H1 (cell line): ENCODE data around the gene SLC38A2. TPM values are rescaled to one million over a fixed set of nuclear protein-coding genes. Genes with fewer than 3 reads are reported as not detected.

Experiments used
- CTCF ChIA-PET: fragments of 300-600 bp; sonication (Branson Sonifier 250); formaldehyde crosslinking; loops from one replicate; lab custom pipeline; 2021; ENCODE audit not compliant: partially characterized antibody; lab: Charles Lee
- POLR2A ChIA-PET: fragments of 300-600 bp; sonication (Branson Sonifier 250); formaldehyde crosslinking; loops from one replicate; lab custom pipeline; 2021; ENCODE audit warnings: inconsistent platforms; ENCODE audit not compliant: partially characterized antibody; lab: Charles Lee
- DNase-seq, 2 experiments: peaks; one replicate each; pipeline versions ENCODE4 v3.0.0 to v3.0.0-alpha.2; 2010 to 2022; ENCODE audit warnings: low spot score in 2 of 2, low read depth in 1 of 2, mixed read lengths in 1 of 2
- FAIRE-seq: peaks from 2 replicates; lab custom pipeline; 2011; peaks lifted over from hg19 to GRCh38; lab: Jason Lieb, UNC
- H2AFZ ChIP-seq: 2 replicates; pipeline ENCODE4 v1.8.1; 2012; ENCODE audit warnings: low read length, inconsistent platforms
- H2AK5ac ChIP-seq: 2 replicates; pipeline ENCODE4 v1.6.1; 2013; ENCODE audit warnings: low read depth, low read length
- H2BK120ac ChIP-seq: replicated peaks from 2 replicates; pipeline ENCODE3; 2013; ENCODE audit warnings: low read depth, low read length, inconsistent platforms
- H2BK12ac ChIP-seq: 2 replicates; pipeline ENCODE4 v1.6.1; 2013; ENCODE audit warnings: low read depth, low read length
- H2BK15ac ChIP-seq: 2 replicates; pipeline ENCODE4 v1.6.1; 2013; ENCODE audit warnings: low read length
- H2BK20ac ChIP-seq: 2 replicates; pipeline ENCODE4 v1.6.1; 2013; ENCODE audit warnings: low read length
- H2BK5ac ChIP-seq: 2 replicates; pipeline ENCODE4 v1.6.1; 2013; ENCODE audit warnings: low read depth, low read length
- H3K14ac ChIP-seq: 2 replicates; pipeline ENCODE4 v1.6.1; 2013; ENCODE audit warnings: inconsistent platforms; ENCODE audit not compliant: insufficient read length
- H3K18ac ChIP-seq: 2 replicates; pipeline ENCODE4 v1.6.1; 2013; ENCODE audit warnings: low read length; ENCODE audit errors: extremely low read depth
- H3K23ac ChIP-seq: 2 replicates; pipeline ENCODE4 v1.6.1; 2013; ENCODE audit warnings: inconsistent platforms; ENCODE audit not compliant: insufficient read length
- H3K23me2 ChIP-seq: 2 replicates; pipeline ENCODE4 v1.6.1; 2013; ENCODE audit warnings: low read depth, low read length
- H3K27ac ChIP-seq: 2 replicates; pipeline ENCODE4 v1.6.1; 2011; ENCODE audit warnings: low read depth, low read length, inconsistent platforms
- H3K27me3 ChIP-seq, 4 experiments: replicated peaks in 1 of 4; 1 replicate in 1 of 4; 2 replicates in 3 of 4; pipeline versions ENCODE4 v1.6.1 to v1.8.1; 2011 to 2013; ENCODE audit warnings: low read length in 3 of 4, mild to moderate bottlenecking in 3 of 4, inconsistent platforms in 2 of 4, mixed read lengths in 2 of 4, moderate library complexity in 1 of 4; ENCODE audit not compliant: control insufficient read depth in 3 of 4, insufficient read depth in 3 of 4; ENCODE audit errors: extremely low read depth in 1 of 4
- H3K36me3 ChIP-seq, 4 experiments: 2 replicates each; pipeline versions ENCODE4 v1.6.1 to v1.8.1; 2011 to 2013; ENCODE audit warnings: mild to moderate bottlenecking in 4 of 4, low read length in 3 of 4, moderate library complexity in 2 of 4, control low read depth in 1 of 4, inconsistent platforms in 1 of 4; ENCODE audit not compliant: insufficient read depth in 4 of 4, control insufficient read depth in 2 of 4
- H3K4ac ChIP-seq: replicated peaks from 2 replicates; pipeline ENCODE3; 2013; ENCODE audit warnings: low read length, low read depth, mixed read lengths, inconsistent platforms; ENCODE audit not compliant: insufficient read length
- H3K4me1 ChIP-seq, 4 experiments: replicated peaks in 1 of 4; 1 replicate in 1 of 4; 2 replicates in 3 of 4; pipeline versions ENCODE4 v1.6.1 to v1.8.1; 2011 to 2013; ENCODE audit warnings: low read length in 3 of 4, inconsistent platforms in 2 of 4, mixed read lengths in 1 of 4; ENCODE audit not compliant: insufficient read depth in 4 of 4, control insufficient read depth in 3 of 4
- H3K4me2 ChIP-seq, 2 experiments: 2 replicates each; pipeline versions ENCODE4 v1.6.1 to v1.8.1; 2011 to 2013; ENCODE audit warnings: low read depth in 2 of 2, low read length in 2 of 2, control low read depth in 1 of 2, inconsistent platforms in 1 of 2, mild to moderate bottlenecking in 1 of 2; ENCODE audit not compliant: insufficient read depth in 1 of 2
- H3K4me3 ChIP-seq, 4 experiments: fragments of 200-600, 300-600 bp in 1 of 4; sonication (generic), shearing (Covaris generic), sonication (Bioruptor Twin) in 1 of 4; 2 replicates each; pipeline versions ENCODE4 v1.5.1 to v1.8.1; 2011 to 2016; ENCODE audit warnings: low read length in 4 of 4, low read depth in 3 of 4, control low read depth in 2 of 4, inconsistent platforms in 2 of 4, mild to moderate bottlenecking in 2 of 4, mixed read lengths in 1 of 4, moderate library complexity in 1 of 4; ENCODE audit not compliant: insufficient read depth in 2 of 4; ENCODE audit errors: extremely low read depth in 1 of 4
- H3K56ac ChIP-seq: replicated peaks from 2 replicates; pipeline ENCODE3; 2013; ENCODE audit warnings: low read depth, mild to moderate bottlenecking, mixed read lengths, low read length, inconsistent platforms; ENCODE audit not compliant: insufficient read length
- H3K79me1 ChIP-seq: 2 replicates; pipeline ENCODE4 v1.6.1; 2013; ENCODE audit warnings: low read depth, low read length, control low read depth
- H3K79me2 ChIP-seq, 2 experiments: 2 replicates each; pipeline versions ENCODE4 v1.6.1 to v1.8.1; 2012 to 2013; ENCODE audit warnings: low read length in 2 of 2, mild to moderate bottlenecking in 2 of 2, inconsistent platforms in 1 of 2; ENCODE audit not compliant: insufficient read depth in 2 of 2, control insufficient read depth in 1 of 2
- H3K9ac ChIP-seq, 4 experiments: replicated peaks in 1 of 4; 1 replicate in 1 of 4; 2 replicates in 3 of 4; pipeline versions ENCODE4 v1.6.1 to v1.8.1; 2011 to 2013; ENCODE audit warnings: low read depth in 3 of 4, low read length in 3 of 4, control low read depth in 2 of 4, mild to moderate bottlenecking in 2 of 4, moderate library complexity in 2 of 4, inconsistent platforms in 1 of 4; ENCODE audit errors: extremely low read depth in 1 of 4
- H3K9me3 ChIP-seq, 2 experiments: 2 replicates each; pipeline versions ENCODE4 v1.6.1 to v1.8.1; 2012 to 2013; ENCODE audit warnings: mild to moderate bottlenecking in 2 of 2, moderate library complexity in 2 of 2, control low read depth in 1 of 2, inconsistent platforms in 1 of 2, low read depth in 1 of 2, low read length in 1 of 2, mixed read lengths in 1 of 2; ENCODE audit not compliant: insufficient read depth in 2 of 2
- H4K20me1 ChIP-seq, 2 experiments: replicated peaks in 1 of 2; 2 replicates each; pipeline versions ENCODE3 to v1.8.1; 2011 to 2013; ENCODE audit warnings: inconsistent platforms in 2 of 2, low read length in 2 of 2, mild to moderate bottlenecking in 1 of 2; ENCODE audit not compliant: insufficient read depth in 2 of 2, control insufficient read depth in 1 of 2
- H4K5ac ChIP-seq: 2 replicates; pipeline ENCODE4 v1.6.1; 2013; ENCODE audit warnings: low read length, low read depth, mixed read lengths, inconsistent platforms; ENCODE audit not compliant: insufficient read length
- H4K8ac ChIP-seq: 2 replicates; pipeline ENCODE4 v1.8.0; 2013; ENCODE audit warnings: mild to moderate bottlenecking, moderate library complexity, low read length, inconsistent platforms; ENCODE audit not compliant: insufficient read depth; ENCODE audit errors: extremely low read depth
- H4K91ac ChIP-seq: replicated peaks from 2 replicates; pipeline ENCODE3; 2013; ENCODE audit warnings: low read length, mixed read lengths, inconsistent platforms; ENCODE audit not compliant: insufficient read length
- CREB1 ChIP-seq: IDR thresholded peaks from 2 replicates; pipeline ENCODE4 v1.6.1; 2012; ENCODE audit warnings: inconsistent platforms
- POLR2A ChIP-seq, 2 experiments: IDR thresholded peaks; 1 replicate in 1 of 2; 2 replicates in 1 of 2; pipeline ENCODE4 v1.6.1; 2011; ENCODE audit warnings: low read depth in 2 of 2, low read length in 2 of 2, mild to moderate bottlenecking in 2 of 2; ENCODE audit errors: control extremely low read depth in 1 of 2
- WGBS, 2 experiments: shearing (Covaris generic) in 1 of 2; methylation state at CpG; one replicate each; pipeline versions ENCODE4 v1.1.6 to v1.1.7; 2013 to 2015; ENCODE audit warnings: low lambda C conversion rate in 2 of 2, mixed read lengths in 2 of 2, inconsistent platforms in 1 of 2, low coverage in 1 of 2, missing lambda C conversion rate in 1 of 2; ENCODE audit not compliant: insufficient replicate concordance in 2 of 2, insufficient coverage in 1 of 2, insufficient read length in 1 of 2; ENCODE audit errors: extremely low coverage in 1 of 2, missing lambda C conversion rate in 1 of 2; 5-methylcytosine and 5-hydroxymethylcytosine counted together
- polyA plus RNA-seq, 7 experiments: library from polyadenylated mRNA; depleted of rRNA in 3 of 7; stranded (reverse) in 5 of 7; unstranded in 2 of 7; fragments of >200 nt in 5 of 7; fragments of 200-250 nt in 2 of 7; gene quantifications; 1 replicate in 5 of 7; 2 replicates in 1 of 7; 4 replicates in 1 of 7; pipeline versions ENCODE4 v1.2.1 to v1.2.3, GENCODE V29; 2011 to 2013; ENCODE audit warnings: missing spikeins in 2 of 7, mixed read lengths in 2 of 7
- total RNA-seq: library from RNA; stranded (reverse); fragmentation: NEBNext Ultra II Directional; extraction: Animal tissue kit (Norgen Biotek cat#: 25700); gene quantifications from 2 replicates; pipeline ENCODE4 v1.2.1, GENCODE V29; 2021

The SLC38A2 gene
- total and polyA plus RNA-seq, 2 of the 8 experiments (the other 6 are each of a cell fraction or from before 2014, with no cell fraction given) = 163 to 684 TPM

GRCh38 chr12:46364777-46365580, 7.6 kb downstream of the SLC38A2 start:
- Histone ChIP-seq H3K14ac (no peak overlapping the region), H4K20me1 (peaks cover 41 to 43% of the 10 kb centered on the region in 2 experiments), H3K23me2 (no peaks in the 10 kb centered on the region), H3K23ac (no peak overlapping the region), H3K79me2 (peaks cover 15 to 51% of the 10 kb centered on the region in 2 experiments), H3K27me3 (no peaks in the 10 kb centered on the region), H3K36me3 (peaks cover 71 to 100% (median 98%) of the 10 kb centered on the region in 4 experiments), H2BK12ac (no peak overlapping the region), H2BK5ac (no peak overlapping the region), H3K9me3 (no peaks in the 10 kb centered on the region), H3K27ac (no peak overlapping the region), H2AK5ac (no peak overlapping the region), H4K5ac (no peak overlapping the region), H2BK15ac (no peak overlapping the region)
- no peak for FAIRE-seq
- 87% methylated on average over 3 of the region's 3 CpGs; no CpG with 5 or more reads in 1 of the 2 experiments for WGBS, 2 experiments
- POLR2A ChIA-PET = interaction anchor here (0.6 to 12.8 kb wide), 19 partner anchors 7 to 1230 kb away, joined by 3 to 263 read pairs (median 4); partner anchors contain the start of genes SLC38A1 and SLC38A2
- TF ChIP-seq CREB1 = no peak
- peak; percentile 16 to 35; a peak in 1 of 3 replicates for TF ChIP-seq POLR2A (IDR thresholded peaks at IDR 0.05; ENCODE audit: control extremely low read depth in 1 of 2, low read depth in 2 of 2, low read length in 2 of 2)
- TF ChIP-seq, all 59 proteins: peak for 1
- H3K18ac ChIP-seq = no peak overlapping the region
- H3K4ac ChIP-seq = no peak overlapping the region
- 0 out of 2 replicates have a peak, but pooled peaks cover 2% of the 10 kb centered on the region for H3K79me1 ChIP-seq
- DNase-seq = no peak
- CTCF ChIA-PET = no interaction called here
- H3K4me1 ChIP-seq = peaks cover 0 to 7% (median 1%) of the 10 kb centered on the region in 4 experiments; a peak in 2 of 7 replicates
- no peak overlapping the region for H3K4me2 ChIP-seq
- no peak overlapping the region for H2AFZ ChIP-seq
- no peak overlapping the region for H2BK120ac ChIP-seq
- no peak overlapping the region for H3K4me3 ChIP-seq
- no peak overlapping the region for H4K91ac ChIP-seq
- no peak overlapping the region for H3K56ac ChIP-seq
- no peak overlapping the region for H4K8ac ChIP-seq
- H2BK20ac ChIP-seq = no peak overlapping the region
- H3K9ac ChIP-seq = no peak overlapping the region
